GM10248 (cell line): ENCODE measurements around the gene CLPX.

Experiments
- CTCF ChIA-PET: fragments of 300-600 bp; sonication (Branson Sonifier 250); formaldehyde crosslinking; extraction: SDS; loops from one replicate; lab custom pipeline; 2021; ENCODE audit warnings: antibody characterized with exemption; lab: Yijun Ruan, JAX
- POLR2A ChIA-PET: fragments of 350-650 bp; sonication (Branson Sonifier 250); formaldehyde crosslinking; extraction: SDS; loops from one replicate; lab custom pipeline; 2020; ENCODE audit warnings: antibody characterized with exemption; lab: Yijun Ruan, JAX
- DNase-seq: peaks from one replicate; pipeline ENCODE4 v3.0.0; 2012; ENCODE audit errors: extremely low spot score
- TF ChIP-seq, protein P1 (sequence below): IDR thresholded peaks from 2 replicates; pipeline ENCODE4 v1.5.1; 2012; ENCODE audit warnings: mild to moderate bottlenecking, low read depth; ENCODE audit errors: extremely low read depth, missing control alignments, control extremely low read depth

Gene CLPX

GRCh38 chr15:65134538-65134937 lies 50.6 kb downstream of the CLPX start:
- TF ChIP-seq, protein P1, sequence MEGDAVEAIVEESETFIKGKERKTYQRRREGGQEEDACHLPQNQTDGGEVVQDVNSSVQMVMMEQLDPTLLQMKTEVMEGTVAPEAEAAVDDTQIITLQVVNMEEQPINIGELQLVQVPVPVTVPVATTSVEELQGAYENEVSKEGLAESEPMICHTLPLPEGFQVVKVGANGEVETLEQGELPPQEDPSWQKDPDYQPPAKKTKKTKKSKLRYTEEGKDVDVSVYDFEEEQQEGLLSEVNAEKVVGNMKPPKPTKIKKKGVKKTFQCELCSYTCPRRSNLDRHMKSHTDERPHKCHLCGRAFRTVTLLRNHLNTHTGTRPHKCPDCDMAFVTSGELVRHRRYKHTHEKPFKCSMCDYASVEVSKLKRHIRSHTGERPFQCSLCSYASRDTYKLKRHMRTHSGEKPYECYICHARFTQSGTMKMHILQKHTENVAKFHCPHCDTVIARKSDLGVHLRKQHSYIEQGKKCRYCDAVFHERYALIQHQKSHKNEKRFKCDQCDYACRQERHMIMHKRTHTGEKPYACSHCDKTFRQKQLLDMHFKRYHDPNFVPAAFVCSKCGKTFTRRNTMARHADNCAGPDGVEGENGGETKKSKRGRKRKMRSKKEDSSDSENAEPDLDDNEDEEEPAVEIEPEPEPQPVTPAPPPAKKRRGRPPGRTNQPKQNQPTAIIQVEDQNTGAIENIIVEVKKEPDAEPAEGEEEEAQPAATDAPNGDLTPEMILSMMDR: no peak
- POLR2A ChIA-PET: no interaction called here
- no peak for DNase-seq
- CTCF ChIA-PET: interaction anchor here (0.8 to 1.4 kb wide), 5 partner anchors 10 to 163 kb away, joined by 3 to 4 read pairs (median 3); no protein-coding TSS in a partner anchor

- ChIA-PET CTCF (interaction anchor here (0.8 to 1.2 kb wide), 5 partner anchors 11 to 164 kb away, joined by 3 to 4 read pairs (median 4); no protein-coding TSS in a partner anchor), POLR2A (no interaction called here)
- peak; percentile 95 for DNase-seq
- TF ChIP-seq, protein P1: no peak
Observed at GRCh38 chr15:65133548-65134200, 51.5 kb downstream of the CLPX start, which contains the start of gene PDCD7. TSS of gene PDCD7 (minus strand) at chr15:65133808. CDS start at chr15:65133781, 27 bp downstream.

GRCh38 chr15:65132878-65133547 lies 52.1 kb downstream of the CLPX start:
- DNase-seq: peak; percentile 66
- POLR2A ChIA-PET: no interaction called here
- CTCF ChIA-PET: interaction anchor here (0.8 to 1.1 kb wide), 2 partner anchors 10 to 17 kb away, joined by 3 to 4 read pairs; no protein-coding TSS in a partner anchor
- TF ChIP-seq, protein P1: peak; percentile 3

- TF ChIP-seq, protein P1: no peak
- no peak for DNase-seq
- CTCF ChIA-PET: no interaction called here
- POLR2A ChIA-PET: no interaction called here
Observed at GRCh38 chr15:65130941-65131340, 54.2 kb downstream of the CLPX start.

GRCh38 chr15:65115542-65115941 lies 69.6 kb downstream of the CLPX start:
- DNase-seq: no peak
- ChIA-PET POLR2A (no interaction called here), CTCF (interaction anchor here (0.8 to 1.8 kb wide), 4 partner anchors 8 to 110 kb away, joined by 3 to 8 read pairs (median 3); no protein-coding TSS in a partner anchor)
- TF ChIP-seq, protein P1: no peak

GRCh38 chr15:65115086-65115485 lies 70.1 kb downstream of the CLPX start, which contains the start of gene UBAP1L:
TSS of gene UBAP1L (minus strand) at chr15:65115200. CDS start at chr15:65106215, 8,985 bp downstream.
- ChIA-PET CTCF (interaction anchor here (0.8 to 1.8 kb wide), 5 partner anchors 9 to 110 kb away, joined by 3 to 8 read pairs (median 3); no protein-coding TSS in a partner anchor), POLR2A (no interaction called here)
- DNase-seq: no peak
- TF ChIP-seq, protein P1: no peak
